ENCODE data around the gene FZR1.

- TF ChIP-seq, protein P1, sequence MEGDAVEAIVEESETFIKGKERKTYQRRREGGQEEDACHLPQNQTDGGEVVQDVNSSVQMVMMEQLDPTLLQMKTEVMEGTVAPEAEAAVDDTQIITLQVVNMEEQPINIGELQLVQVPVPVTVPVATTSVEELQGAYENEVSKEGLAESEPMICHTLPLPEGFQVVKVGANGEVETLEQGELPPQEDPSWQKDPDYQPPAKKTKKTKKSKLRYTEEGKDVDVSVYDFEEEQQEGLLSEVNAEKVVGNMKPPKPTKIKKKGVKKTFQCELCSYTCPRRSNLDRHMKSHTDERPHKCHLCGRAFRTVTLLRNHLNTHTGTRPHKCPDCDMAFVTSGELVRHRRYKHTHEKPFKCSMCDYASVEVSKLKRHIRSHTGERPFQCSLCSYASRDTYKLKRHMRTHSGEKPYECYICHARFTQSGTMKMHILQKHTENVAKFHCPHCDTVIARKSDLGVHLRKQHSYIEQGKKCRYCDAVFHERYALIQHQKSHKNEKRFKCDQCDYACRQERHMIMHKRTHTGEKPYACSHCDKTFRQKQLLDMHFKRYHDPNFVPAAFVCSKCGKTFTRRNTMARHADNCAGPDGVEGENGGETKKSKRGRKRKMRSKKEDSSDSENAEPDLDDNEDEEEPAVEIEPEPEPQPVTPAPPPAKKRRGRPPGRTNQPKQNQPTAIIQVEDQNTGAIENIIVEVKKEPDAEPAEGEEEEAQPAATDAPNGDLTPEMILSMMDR (IDR thresholded peaks at IDR 0.05) = peak; percentile 72 to 85 (median 82)
- TF ChIP-seq POLR2A (IDR thresholded peaks at IDR 0.05) (no peak), EP300 (IDR thresholded peaks at IDR 0.05) (no peak)
Measured at GRCh38 chr19:3471954-3472655, 34.0 kb upstream of the FZR1 start.
